HCT116 (cell line): Measurements from ENCODE around the gene TAF5L. TPM values are rescaled to one million over a fixed set of nuclear protein-coding genes. Genes with fewer than 3 reads are reported as not detected.

Source experiments
- ATAC-seq: fragments of 200-7000 bp; cut with Tn5 transposase; 2 replicates; pipeline ENCODE4 v1.9.1; 2020; ENCODE audit warnings: mild to moderate bottlenecking, moderate library complexity
- BruUV-seq: library from RNA; stranded (reverse); fragments of 400-500 nt; replicated peaks from 2 replicates; lab custom pipeline; 2021; lab: Mats Ljungman, UMichigan
- CTCF ChIA-PET: fragments of 300-600 bp; sonication (Branson Sonifier 250); formaldehyde crosslinking; loops from one replicate; lab custom pipeline; 2021; ENCODE audit warnings: antibody characterized with exemption; lab: Charles Lee
- POLR2A ChIA-PET: fragments of 300-600, 350-600 bp; sonication (Branson Sonifier 250); formaldehyde crosslinking; loops from one replicate; lab custom pipeline; 2021; ENCODE audit warnings: antibody characterized with exemption; lab: Charles Lee
- RAD21 ChIA-PET, 2 experiments: fragments of 300-600 bp; sonication (Branson Sonifier 250); formaldehyde crosslinking; loops; one replicate each; lab custom pipeline; 2023; ENCODE audit warnings: low total read pairs in 2 of 2; ENCODE audit not compliant: uncharacterized antibody in 2 of 2, unreplicated experiment in 2 of 2, low non-redundant PET in 1 of 2; lab: Charles Lee
- DNase-seq: peaks from one replicate; pipeline ENCODE4 v3.0.0-alpha.2; 2010; ENCODE audit warnings: low read depth, low spot score
- H2AFZ ChIP-seq: fragments of 200-600 bp; shearing (Covaris generic), sonication (generic); 2 replicates; pipeline ENCODE4 v1.6.1; 2017; ENCODE audit warnings: low read depth, mixed run types, mixed read lengths, antibody characterized with exemption, low read length; ENCODE audit not compliant: poor library complexity, severe bottlenecking
- H3K27ac ChIP-seq: 2 replicates; pipeline ENCODE4 v1.5.1; 2012; ENCODE audit warnings: low read depth, low read length
- H3K27me3 ChIP-seq: fragments of 200-600 bp; sonication (generic); 2 replicates; pipeline ENCODE4 v1.6.1; 2016; ENCODE audit warnings: mixed run types, low read length, mixed read lengths; ENCODE audit not compliant: insufficient read depth
- H3K36me3 ChIP-seq, 2 experiments: fragments of 200-500 bp in 1 of 2; fragments of 200-600 bp in 1 of 2; sonication (Bioruptor generic) in 1 of 2; sonication (generic) in 1 of 2; 2 replicates each; pipeline versions ENCODE4 v1.5.1 to v1.6.1; 2014 to 2016; ENCODE audit warnings: low read length in 2 of 2, inconsistent platforms in 1 of 2, mixed read lengths in 1 of 2, mixed run types in 1 of 2; ENCODE audit not compliant: insufficient read depth in 2 of 2, control insufficient read depth in 1 of 2
- H3K4me1 ChIP-seq, 2 experiments: fragments of 200-600 bp in 1 of 2; sonication (generic) in 1 of 2; 2 replicates each; pipeline versions ENCODE4 v1.5.1 to v1.6.1; 2012 to 2017; ENCODE audit warnings: low read length in 2 of 2, inconsistent platforms in 1 of 2, mild to moderate bottlenecking in 1 of 2, mixed read lengths in 1 of 2, mixed run types in 1 of 2, moderate library complexity in 1 of 2; ENCODE audit not compliant: insufficient read depth in 2 of 2, control insufficient read depth in 1 of 2
- H3K4me2 ChIP-seq: fragments of 200-600 bp; sonication (generic); 2 replicates; pipeline ENCODE4 v1.6.1; 2017; ENCODE audit warnings: mixed run types, low read length, mixed read lengths
- H3K4me3 ChIP-seq, 2 experiments: fragments of 200-600 bp in 1 of 2; sonication (generic) in 1 of 2; replicated peaks in 1 of 2; 2 replicates each; pipeline ENCODE4 v1.5.1; 2011 to 2016; ENCODE audit warnings: low read length in 2 of 2, control low read depth in 1 of 2, low read depth in 1 of 2, mild to moderate bottlenecking in 1 of 2, mixed read lengths in 1 of 2, mixed run types in 1 of 2
- H3K79me2 ChIP-seq: fragments of 200-600 bp; sonication (generic); 2 replicates; pipeline ENCODE4 v1.6.1; 2017; ENCODE audit warnings: mild to moderate bottlenecking, mixed run types, low read length, moderate library complexity, mixed read lengths; ENCODE audit not compliant: insufficient read depth
- H3K9ac ChIP-seq: fragments of 200-600 bp; sonication (generic); 2 replicates; pipeline ENCODE4 v1.6.1; 2016; ENCODE audit warnings: low read length, mixed read lengths
- H3K9me2 ChIP-seq: fragments of 200-600 bp; sonication (generic), shearing (Covaris generic); 2 replicates; pipeline ENCODE4 v1.6.1; 2017; ENCODE audit warnings: mixed run types, mild to moderate bottlenecking, moderate library complexity; ENCODE audit not compliant: insufficient read depth
- H3K9me3 ChIP-seq, 2 experiments: fragments of 200-500 bp in 1 of 2; fragments of 200-600 bp in 1 of 2; sonication (Bioruptor generic) in 1 of 2; sonication (generic) in 1 of 2; 2 replicates each; pipeline ENCODE4 v1.6.1; 2014 to 2017; ENCODE audit warnings: low read length in 2 of 2, mixed read lengths in 2 of 2, inconsistent platforms in 1 of 2, low read depth in 1 of 2, mild to moderate bottlenecking in 1 of 2, mixed run types in 1 of 2, moderate library complexity in 1 of 2; ENCODE audit not compliant: control insufficient read depth in 1 of 2, insufficient read depth in 1 of 2
- H4K20me1 ChIP-seq: fragments of 200-600 bp; sonication (generic), shearing (Covaris generic); 2 replicates; pipeline ENCODE4 v1.6.1; 2017; ENCODE audit warnings: mixed run types, mild to moderate bottlenecking, moderate library complexity; ENCODE audit not compliant: insufficient read depth
- CBX3 ChIP-seq: IDR thresholded peaks from 2 replicates; pipeline ENCODE4 v1.6.1; 2012; ENCODE audit warnings: low read depth
- EGR1 ChIP-seq: IDR thresholded peaks from 2 replicates; pipeline ENCODE4 v1.6.1; 2012; ENCODE audit warnings: low read depth
- ELF1 ChIP-seq: IDR thresholded peaks from 2 replicates; pipeline ENCODE4 v1.6.1; 2012; ENCODE audit warnings: low read depth, borderline replicate concordance
- EZH2 ChIP-seq: fragments of 200-600 bp; sonication (generic); IDR thresholded peaks from 2 replicates; pipeline ENCODE4 v1.6.1; 2017; ENCODE audit warnings: antibody characterized with exemption, mixed run types
- EZH2phosphoT487 ChIP-seq: fragments of 200-600 bp; IDR thresholded peaks from 2 replicates; pipeline ENCODE4 v1.6.1; 2018; ENCODE audit warnings: antibody characterized with exemption, borderline replicate concordance
- FOSL1 ChIP-seq: IDR thresholded peaks from 2 replicates; pipeline ENCODE4 v1.6.1; 2012; ENCODE audit warnings: low read depth
- JUND ChIP-seq: IDR thresholded peaks from 2 replicates; pipeline ENCODE4 v1.6.1; 2012
- POLR2AphosphoS5 ChIP-seq: IDR thresholded peaks from 2 replicates; pipeline ENCODE4 v1.6.1; 2011; ENCODE audit warnings: mild to moderate bottlenecking, low read depth, low read length, moderate library complexity
- RAD21 ChIP-seq: IDR thresholded peaks from 2 replicates; pipeline ENCODE4 v1.6.1; 2012; ENCODE audit warnings: low read depth, mild to moderate bottlenecking
- SIN3A ChIP-seq: IDR thresholded peaks from 2 replicates; pipeline ENCODE4 v1.6.1; 2012; ENCODE audit warnings: low read depth
- SP1 ChIP-seq: IDR thresholded peaks from 2 replicates; pipeline ENCODE4 v1.6.1; 2012; ENCODE audit warnings: low read depth
- SRF ChIP-seq: IDR thresholded peaks from 2 replicates; pipeline ENCODE4 v1.6.1; 2012; ENCODE audit warnings: low read depth
- TCF7L2 ChIP-seq: IDR thresholded peaks from 2 replicates; pipeline ENCODE4 v1.7.0; 2011; ENCODE audit warnings: borderline replicate concordance, inconsistent platforms; ENCODE audit not compliant: insufficient read depth, insufficient read length; ENCODE audit errors: extremely low read depth
- ZFX ChIP-seq: fragments of 450-650 bp; IDR thresholded peaks from 2 replicates; pipeline ENCODE4 v1.6.1; 2017
- ZNF274 ChIP-seq: fragments of 200-500 bp; sonication (Bioruptor generic); IDR thresholded peaks from 2 replicates; pipeline ENCODE4 v1.6.1; 2014; ENCODE audit warnings: mild to moderate bottlenecking, low read depth, low read length, inconsistent platforms
- intact Hi-C: fragments of 100-400 bp; cut with micrococcal nuclease; formaldehyde crosslinking; loops from 2 replicates; pipeline ENCODE4 v1.10.0; 2022
- total RNA-seq: library from RNA; stranded (reverse); gene quantifications from one replicate; pipeline ENCODE4 v1.2.1, GENCODE V29; 2021; ENCODE audit not compliant: unreplicated experiment
- TF ChIP-seq, protein P1 (sequence below): IDR thresholded peaks from 2 replicates; pipeline ENCODE4 v1.6.1; 2011; ENCODE audit warnings: mild to moderate bottlenecking, low read length, moderate library complexity; ENCODE audit not compliant: insufficient replicate concordance; ENCODE audit errors: extremely low read depth
- TF ChIP-seq, protein P2 (sequence below), 3 experiments: fragments of 200-600 bp in 1 of 3; sonication (generic) in 1 of 3; IDR thresholded peaks in 2 of 3; conservative IDR thresholded peaks in 1 of 3; 2 replicates each; pipeline ENCODE4 v1.5.1; 2012 to 2017; ENCODE audit warnings: low read depth in 2 of 3, low read length in 2 of 3, antibody characterized with exemption in 1 of 3, borderline replicate concordance in 1 of 3, control low read depth in 1 of 3, mild to moderate bottlenecking in 1 of 3, mixed read lengths in 1 of 3, mixed run types in 1 of 3, moderate library complexity in 1 of 3; ENCODE audit not compliant: insufficient read depth in 1 of 3
- TF ChIP-seq, protein P3 (sequence below): IDR thresholded peaks from 2 replicates; pipeline ENCODE4 v1.6.1; 2012
- TF ChIP-seq, protein P4 (sequence below): IDR thresholded peaks from 2 replicates; pipeline ENCODE4 v1.6.1; 2012

Gene TAF5L
- total RNA-seq, 1 experiment from 2014 or later, result 22.4 TPM

DNA sequence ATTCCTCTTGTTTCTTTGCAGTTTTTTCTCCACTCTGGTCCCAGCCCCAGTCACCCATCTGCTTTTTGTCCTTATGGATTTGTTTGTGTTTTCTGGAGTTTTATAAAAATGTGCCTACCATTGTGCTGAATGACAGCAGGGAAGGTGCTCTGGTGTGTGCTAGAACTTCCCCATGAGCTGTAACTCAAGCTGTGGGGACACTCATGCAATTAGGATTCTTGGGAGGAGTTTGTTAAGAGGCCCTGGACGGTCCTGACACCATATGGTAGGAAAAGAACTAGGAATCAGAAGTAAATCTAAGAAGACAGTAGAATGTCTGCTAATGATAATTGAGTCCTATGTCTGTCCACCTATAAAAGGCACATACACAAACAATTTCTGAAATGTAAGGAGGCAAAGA lies 27.5 kb upstream of the TAF5L start:
- Histone ChIP-seq H4K20me1 (no peaks in the 10 kb centered on the region), H3K4me1 (no peaks in the 10 kb centered on the region), H2AFZ (no peak overlapping the region), H3K9me3 (no peaks in the 10 kb centered on the region), H3K79me2 (peaks cover 14% of the 10 kb centered on the region; the same call in 1 of the 2 replicates), H3K4me3 (no peak overlapping the region), H3K27ac (no peak overlapping the region), H3K27me3 (no peaks in the 10 kb centered on the region), H3K9ac (no peak overlapping the region), H3K4me2 (no peak overlapping the region), H3K9me2 (no peaks in the 10 kb centered on the region), H3K36me3 (peaks cover 27 to 48% of the 10 kb centered on the region in 2 experiments)
- BruUV-seq, result no TSS peak
- intact Hi-C loops, result no loop called here
- ATAC-seq, result no peak
- TF ChIP-seq CBX3 (no peak), SRF (no peak)
- no peak for DNase-seq
- RAD21 ChIA-PET, result no interaction called here
- CTCF ChIA-PET, result no interaction called here
- POLR2A ChIA-PET, result no interaction called here

DNA sequence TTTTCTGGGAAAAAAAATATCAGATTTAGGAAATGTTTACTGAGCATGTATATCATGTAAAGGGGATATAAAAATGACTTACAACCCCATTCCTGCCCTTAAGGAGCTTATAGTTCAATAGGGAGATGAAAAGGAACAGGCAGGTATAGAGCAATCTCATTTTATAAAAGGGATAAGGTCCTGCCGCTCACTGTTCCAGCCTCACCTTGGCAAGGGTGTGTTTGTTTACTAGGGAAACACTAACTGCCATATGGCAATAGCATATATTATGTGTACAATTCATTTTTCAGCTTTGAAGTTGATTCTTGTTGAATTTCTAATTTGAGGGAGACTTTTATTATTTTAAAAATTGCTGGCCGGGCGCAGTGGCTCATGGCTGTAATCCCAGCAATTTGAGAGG lies 25.6 kb upstream of the TAF5L start:
- Histone ChIP-seq H3K36me3 (peaks cover 36 to 54% of the 10 kb centered on the region in 2 experiments), H2AFZ (no peak overlapping the region), H3K9ac (no peak overlapping the region), H3K79me2 (peaks cover 14% of the 10 kb centered on the region; the same call in 1 of the 2 replicates), H3K27me3 (no peaks in the 10 kb centered on the region), H3K4me2 (no peak overlapping the region), H3K9me3 (no peaks in the 10 kb centered on the region), H3K9me2 (no peaks in the 10 kb centered on the region), H3K27ac (no peak overlapping the region), H3K4me3 (no peak overlapping the region), H3K4me1 (no peaks in the 10 kb centered on the region), H4K20me1 (no peaks in the 10 kb centered on the region)
- intact Hi-C loops, result no loop called here
- CTCF ChIA-PET, result interaction anchor here (0.7 kb wide), 1 partner anchor 395 kb away, joined by 3 read pairs; no protein-coding TSS in a partner anchor
- RAD21 ChIA-PET, result no interaction called here
- BruUV-seq, result no TSS peak
- DNase-seq (no peak), ATAC-seq (no peak)
- TF ChIP-seq RAD21 (no peak), FOSL1 (no peak), JUND (no peak), EZH2phosphoT487 (no peak), SRF (no peak), SIN3A (no peak), EZH2 (no peak), POLR2AphosphoS5 (no peak), SP1 (no peak), ZFX (no peak), TCF7L2 (no peak), ELF1 (no peak), ZNF274 (no peak), EGR1 (no peak)
- TF ChIP-seq, protein P1, sequence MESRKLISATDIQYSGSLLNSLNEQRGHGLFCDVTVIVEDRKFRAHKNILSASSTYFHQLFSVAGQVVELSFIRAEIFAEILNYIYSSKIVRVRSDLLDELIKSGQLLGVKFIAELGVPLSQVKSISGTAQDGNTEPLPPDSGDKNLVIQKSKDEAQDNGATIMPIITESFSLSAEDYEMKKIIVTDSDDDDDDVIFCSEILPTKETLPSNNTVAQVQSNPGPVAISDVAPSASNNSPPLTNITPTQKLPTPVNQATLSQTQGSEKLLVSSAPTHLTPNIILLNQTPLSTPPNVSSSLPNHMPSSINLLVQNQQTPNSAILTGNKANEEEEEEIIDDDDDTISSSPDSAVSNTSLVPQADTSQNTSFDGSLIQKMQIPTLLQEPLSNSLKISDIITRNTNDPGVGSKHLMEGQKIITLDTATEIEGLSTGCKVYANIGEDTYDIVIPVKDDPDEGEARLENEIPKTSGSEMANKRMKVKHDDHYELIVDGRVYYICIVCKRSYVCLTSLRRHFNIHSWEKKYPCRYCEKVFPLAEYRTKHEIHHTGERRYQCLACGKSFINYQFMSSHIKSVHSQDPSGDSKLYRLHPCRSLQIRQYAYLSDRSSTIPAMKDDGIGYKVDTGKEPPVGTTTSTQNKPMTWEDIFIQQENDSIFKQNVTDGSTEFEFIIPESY, result no peak
- TF ChIP-seq, protein P2, sequence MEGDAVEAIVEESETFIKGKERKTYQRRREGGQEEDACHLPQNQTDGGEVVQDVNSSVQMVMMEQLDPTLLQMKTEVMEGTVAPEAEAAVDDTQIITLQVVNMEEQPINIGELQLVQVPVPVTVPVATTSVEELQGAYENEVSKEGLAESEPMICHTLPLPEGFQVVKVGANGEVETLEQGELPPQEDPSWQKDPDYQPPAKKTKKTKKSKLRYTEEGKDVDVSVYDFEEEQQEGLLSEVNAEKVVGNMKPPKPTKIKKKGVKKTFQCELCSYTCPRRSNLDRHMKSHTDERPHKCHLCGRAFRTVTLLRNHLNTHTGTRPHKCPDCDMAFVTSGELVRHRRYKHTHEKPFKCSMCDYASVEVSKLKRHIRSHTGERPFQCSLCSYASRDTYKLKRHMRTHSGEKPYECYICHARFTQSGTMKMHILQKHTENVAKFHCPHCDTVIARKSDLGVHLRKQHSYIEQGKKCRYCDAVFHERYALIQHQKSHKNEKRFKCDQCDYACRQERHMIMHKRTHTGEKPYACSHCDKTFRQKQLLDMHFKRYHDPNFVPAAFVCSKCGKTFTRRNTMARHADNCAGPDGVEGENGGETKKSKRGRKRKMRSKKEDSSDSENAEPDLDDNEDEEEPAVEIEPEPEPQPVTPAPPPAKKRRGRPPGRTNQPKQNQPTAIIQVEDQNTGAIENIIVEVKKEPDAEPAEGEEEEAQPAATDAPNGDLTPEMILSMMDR (IDR thresholded peaks at IDR 0.05 in 2 of 3, conservative IDR thresholded peaks at IDR 0.05 in 1 of 3; ENCODE audit: borderline replicate concordance in 1 of 3, insufficient read depth in 1 of 3, low read depth in 2 of 3, low read length in 2 of 3), result no peak
- TF ChIP-seq, protein P3, sequence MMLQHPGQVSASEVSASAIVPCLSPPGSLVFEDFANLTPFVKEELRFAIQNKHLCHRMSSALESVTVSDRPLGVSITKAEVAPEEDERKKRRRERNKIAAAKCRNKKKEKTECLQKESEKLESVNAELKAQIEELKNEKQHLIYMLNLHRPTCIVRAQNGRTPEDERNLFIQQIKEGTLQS, result no peak
- TF ChIP-seq, protein P4, sequence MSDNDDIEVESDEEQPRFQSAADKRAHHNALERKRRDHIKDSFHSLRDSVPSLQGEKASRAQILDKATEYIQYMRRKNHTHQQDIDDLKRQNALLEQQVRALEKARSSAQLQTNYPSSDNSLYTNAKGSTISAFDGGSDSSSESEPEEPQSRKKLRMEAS, result no peak
- POLR2A ChIA-PET, result no interaction called here
